Liver (tissue), 9 donors: ENCODE measurements around the gene RFWD3. TPM values are rescaled to one million over a fixed set of nuclear protein-coding genes. Genes with fewer than 3 reads are reported as not detected.

ENCODE experiments used
- DNase-seq: peaks from one replicate; pipeline ENCODE4 v3.0.0-alpha.2; 2017; ENCODE audit warnings: low spot score
- H3K27ac ChIP-seq, 2 donors: one replicate each; pipeline ENCODE4 v1.7.0; 2013; ENCODE audit warnings: inconsistent platforms in 2 of 2, low read length in 2 of 2, control low read depth in 1 of 2, low read depth in 1 of 2, mild to moderate bottlenecking in 1 of 2
- H3K27me3 ChIP-seq, 4 donors: one replicate each; pipeline versions ENCODE4 v1.6.1 to v1.7.0; 2013; ENCODE audit warnings: low read length in 3 of 4, inconsistent platforms in 1 of 4, mild to moderate bottlenecking in 1 of 4, moderate library complexity in 1 of 4; ENCODE audit not compliant: control insufficient read depth in 4 of 4, insufficient read depth in 4 of 4
- H3K36me3 ChIP-seq, 4 donors: one replicate each; pipeline versions ENCODE4 v1.6.1 to v1.7.0; 2013; ENCODE audit warnings: low read length in 3 of 4, mild to moderate bottlenecking in 3 of 4, low read depth in 1 of 4, moderate library complexity in 1 of 4; ENCODE audit not compliant: control insufficient read depth in 4 of 4, insufficient read depth in 3 of 4
- H3K4me1 ChIP-seq, 4 donors: one replicate each; pipeline versions ENCODE4 v1.6.1 to v1.7.0; 2013; ENCODE audit warnings: low read length in 3 of 4, mild to moderate bottlenecking in 3 of 4, moderate library complexity in 1 of 4; ENCODE audit not compliant: control insufficient read depth in 4 of 4, insufficient read depth in 4 of 4
- H3K4me3 ChIP-seq, 3 donors: one replicate each; pipeline versions ENCODE4 v1.6.1 to v1.7.0; 2013; ENCODE audit warnings: low read length in 3 of 3, control low read depth in 1 of 3, low read depth in 1 of 3, mild to moderate bottlenecking in 1 of 3
- H3K9ac ChIP-seq, 2 donors: one replicate each; pipeline ENCODE4 v1.7.0; 2013; ENCODE audit warnings: low read length in 2 of 2, mild to moderate bottlenecking in 2 of 2, moderate library complexity in 2 of 2, control low read depth in 1 of 2, low read depth in 1 of 2
- H3K9me3 ChIP-seq, 4 donors: one replicate each; pipeline versions ENCODE4 v1.6.1 to v1.7.0; 2013; ENCODE audit warnings: low read length in 3 of 4; ENCODE audit not compliant: control insufficient read depth in 4 of 4
- ATF3 ChIP-seq: IDR thresholded peaks from 2 replicates; pipeline ENCODE4 v1.6.1; 2016; ENCODE audit warnings: antibody characterized with exemption
- EGR1 ChIP-seq, 2 donors: IDR thresholded peaks; 2 replicates each; pipeline ENCODE4 v1.6.1; 2016 to 2018; ENCODE audit warnings: antibody characterized with exemption in 2 of 2, low read depth in 2 of 2
- FOXA1 ChIP-seq: IDR thresholded peaks from 2 replicates; pipeline ENCODE4 v1.6.1; 2016; ENCODE audit warnings: antibody characterized with exemption
- FOXA2 ChIP-seq: IDR thresholded peaks from 2 replicates; pipeline ENCODE4 v1.6.1; 2016; ENCODE audit warnings: antibody characterized with exemption
- GABPA ChIP-seq, 2 donors: IDR thresholded peaks in 1 of 2; conservative IDR thresholded peaks in 1 of 2; 2 replicates each; pipeline ENCODE4 v1.6.1; 2016; ENCODE audit warnings: antibody characterized with exemption in 2 of 2, mild to moderate bottlenecking in 1 of 2, moderate library complexity in 1 of 2
- HNF4A ChIP-seq, 2 donors: conservative IDR thresholded peaks; 2 replicates each; pipeline ENCODE4 v1.6.1; 2016; ENCODE audit warnings: antibody characterized with exemption in 2 of 2, mild to moderate bottlenecking in 2 of 2
- HNF4G ChIP-seq: IDR thresholded peaks from 2 replicates; pipeline ENCODE4 v1.6.1; 2016; ENCODE audit warnings: antibody characterized with exemption
- JUND ChIP-seq, 2 donors: IDR thresholded peaks; 2 replicates each; pipeline ENCODE4 v1.6.1; 2016; ENCODE audit warnings: antibody characterized with exemption in 2 of 2
- NR2F2 ChIP-seq: IDR thresholded peaks from 2 replicates; pipeline ENCODE4 v1.6.1; 2016; ENCODE audit warnings: antibody characterized with exemption
- RAD21 ChIP-seq, 2 donors: IDR thresholded peaks; 2 replicates each; pipeline ENCODE4 v1.6.1; 2016; ENCODE audit warnings: antibody characterized with exemption in 2 of 2, mild to moderate bottlenecking in 2 of 2
- REST ChIP-seq: IDR thresholded peaks from 2 replicates; pipeline ENCODE4 v1.6.1; 2016; ENCODE audit warnings: antibody characterized with exemption, mild to moderate bottlenecking
- RXRA ChIP-seq, 2 donors: IDR thresholded peaks; 2 replicates each; pipeline ENCODE4 v1.6.1; 2017 to 2018; ENCODE audit warnings: antibody characterized with exemption in 2 of 2, mild to moderate bottlenecking in 1 of 2
- SP1 ChIP-seq: IDR thresholded peaks from 2 replicates; pipeline ENCODE4 v1.6.1; 2018; ENCODE audit warnings: antibody characterized with exemption, mild to moderate bottlenecking
- TAF1 ChIP-seq: conservative IDR thresholded peaks from 2 replicates; pipeline ENCODE4 v1.6.1; 2016; ENCODE audit warnings: antibody characterized with exemption, mild to moderate bottlenecking
- YY1 ChIP-seq: IDR thresholded peaks from 2 replicates; pipeline ENCODE4 v1.6.1; 2016; ENCODE audit warnings: antibody characterized with exemption, mild to moderate bottlenecking
- ZBTB33 ChIP-seq: IDR thresholded peaks from 2 replicates; pipeline ENCODE4 v1.6.1; 2016; ENCODE audit warnings: antibody characterized with exemption
- WGBS: extraction: QIAGEN DNeasy Blood & Tissue Kit; methylation state at CpG from one replicate; pipeline ENCODE4 v1.1.7; 2013; 5-methylcytosine and 5-hydroxymethylcytosine counted together
- polyA plus RNA-seq, 2 donors: library from polyadenylated mRNA; stranded (reverse) in 1 of 2; unstranded in 1 of 2; fragments of 200-250 nt in 1 of 2; fragments of >200 nt in 1 of 2; fragmentation: Nextera tagmentation in 1 of 2; extraction: Ambion mirVana in 1 of 2; gene quantifications; one replicate each; pipeline versions ENCODE4 v1.2.1 to v1.2.3, GENCODE V29; 2013 to 2015
- total RNA-seq, 2 donors: library from RNA; depleted of rRNA; stranded (reverse); fragments of >200 nt; gene quantifications; one replicate each; pipeline ENCODE4 v1.2.3, GENCODE V29; 2014
- TF ChIP-seq, protein P1 (sequence below): IDR thresholded peaks from 2 replicates; pipeline ENCODE4 v1.6.1; 2016; ENCODE audit warnings: antibody characterized with exemption
- TF ChIP-seq, protein P2 (sequence below): fragments of 150-350 bp; IDR thresholded peaks from 2 replicates; pipeline ENCODE4 v1.5.1; 2017; ENCODE audit warnings: improper control_type of control experiment, low read depth, low read length; ENCODE audit not compliant: missing input control
- donor health status: healthy.
- donor health status: healthy.
- donor health status: healthy.
- donor health status: healthy.
- donor health status: healthy.

RFWD3 gene
- total and polyA plus RNA-seq, 4 donors, result 2.4 to 21.8 (median 9.0) TPM

DNA sequence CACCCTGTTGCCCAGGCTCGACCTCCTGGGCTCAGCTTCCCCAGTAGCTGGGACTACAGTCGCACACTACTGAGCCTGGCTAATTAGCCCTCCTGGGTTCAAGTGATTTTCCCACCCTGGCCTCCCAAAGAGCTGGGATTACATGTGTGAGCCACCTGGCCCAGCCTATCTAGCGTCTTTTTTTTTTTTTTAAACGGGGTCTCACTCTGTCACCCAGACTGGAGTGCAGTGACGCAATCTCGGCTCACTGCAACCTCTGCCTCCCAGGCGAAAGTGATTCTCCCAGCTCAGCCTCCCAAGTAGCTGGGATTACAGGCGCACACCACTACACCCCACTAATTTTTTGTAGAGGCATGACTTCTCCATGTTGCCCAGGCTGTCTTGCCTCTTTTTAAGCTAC, 93.1 kb downstream of the RFWD3 start:
- peaks cover 15 to 42% (median 27%) of the 10 kb centered on the region in 4 donors for H3K4me1 ChIP-seq
- H3K9me3 ChIP-seq, result no peaks in the 10 kb centered on the region
- no peak overlapping the region for H3K4me3 ChIP-seq
- H3K36me3 ChIP-seq, result no peaks in the 10 kb centered on the region
- H3K27ac ChIP-seq, result no peak overlapping the region
- TF ChIP-seq, protein P1, sequence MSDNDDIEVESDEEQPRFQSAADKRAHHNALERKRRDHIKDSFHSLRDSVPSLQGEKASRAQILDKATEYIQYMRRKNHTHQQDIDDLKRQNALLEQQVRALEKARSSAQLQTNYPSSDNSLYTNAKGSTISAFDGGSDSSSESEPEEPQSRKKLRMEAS, result no peak
- TF ChIP-seq NR2F2 (no peak), REST (no peak), JUND (IDR thresholded peaks at IDR 0.05) (no peak), RAD21 (IDR thresholded peaks at IDR 0.05) (no peak), YY1 (no peak), RXRA (IDR thresholded peaks at IDR 0.05) (no peak), FOXA1 (no peak), HNF4A (conservative IDR thresholded peaks at IDR 0.05) (no peak), TAF1 (no peak), ZBTB33 (no peak), ATF3 (no peak), EGR1 (IDR thresholded peaks at IDR 0.05; ENCODE audit: low read depth in 2 of 2) (no peak), FOXA2 (no peak), HNF4G (no peak), SP1 (no peak), GABPA (IDR thresholded peaks at IDR 0.05 in 1 of 2, conservative IDR thresholded peaks at IDR 0.05 in 1 of 2) (no peak)
- TF ChIP-seq, protein P2, sequence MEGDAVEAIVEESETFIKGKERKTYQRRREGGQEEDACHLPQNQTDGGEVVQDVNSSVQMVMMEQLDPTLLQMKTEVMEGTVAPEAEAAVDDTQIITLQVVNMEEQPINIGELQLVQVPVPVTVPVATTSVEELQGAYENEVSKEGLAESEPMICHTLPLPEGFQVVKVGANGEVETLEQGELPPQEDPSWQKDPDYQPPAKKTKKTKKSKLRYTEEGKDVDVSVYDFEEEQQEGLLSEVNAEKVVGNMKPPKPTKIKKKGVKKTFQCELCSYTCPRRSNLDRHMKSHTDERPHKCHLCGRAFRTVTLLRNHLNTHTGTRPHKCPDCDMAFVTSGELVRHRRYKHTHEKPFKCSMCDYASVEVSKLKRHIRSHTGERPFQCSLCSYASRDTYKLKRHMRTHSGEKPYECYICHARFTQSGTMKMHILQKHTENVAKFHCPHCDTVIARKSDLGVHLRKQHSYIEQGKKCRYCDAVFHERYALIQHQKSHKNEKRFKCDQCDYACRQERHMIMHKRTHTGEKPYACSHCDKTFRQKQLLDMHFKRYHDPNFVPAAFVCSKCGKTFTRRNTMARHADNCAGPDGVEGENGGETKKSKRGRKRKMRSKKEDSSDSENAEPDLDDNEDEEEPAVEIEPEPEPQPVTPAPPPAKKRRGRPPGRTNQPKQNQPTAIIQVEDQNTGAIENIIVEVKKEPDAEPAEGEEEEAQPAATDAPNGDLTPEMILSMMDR, result no peak
- no peak overlapping the region for H3K9ac ChIP-seq
- no peak for DNase-seq
- WGBS, result 68% methylated on average over 8 of the region's 8 CpGs
- no peaks in the 10 kb centered on the region for H3K27me3 ChIP-seq

Other genes starting within 250 kb of the RFWD3 start
- 1 to 10 TPM in 1 of 2 donors, not detected in 1; 1.3 TPM for gene CLEC18B, start 245.4 kb downstream of the RFWD3 start, total RNA-seq
- under 1 TPM; 0.21 to 0.43 TPM for gene CLEC18B, start 245.4 kb downstream of the RFWD3 start, polyA plus RNA-seq
- 10 to 100 TPM; 70.7 to 71.5 TPM for gene GLG1, start 59.8 kb downstream of the RFWD3 start, total RNA-seq
- gene GLG1, start 59.8 kb downstream of the RFWD3 start, polyA plus RNA-seq, result 10 to 100 TPM; 22.2 to 25.1 TPM
- gene MLKL, start 34.0 kb upstream of the RFWD3 start, total RNA-seq, result 1 to 10 TPM; 4.1 to 7.6 TPM
- gene MLKL, start 34.0 kb upstream of the RFWD3 start, polyA plus RNA-seq, result 1 to 10 TPM; 2.5 to 3.2 TPM
- under 1 TPM; 0.14 to 0.17 TPM for gene FA2H, start 107.9 kb upstream of the RFWD3 start, total RNA-seq
- under 1 TPM in 1 of 2 donors, not detected in 1; 0.02 TPM for gene FA2H, start 107.9 kb upstream of the RFWD3 start, polyA plus RNA-seq